ENCODE data around the gene ANTKMT.

DNA sequence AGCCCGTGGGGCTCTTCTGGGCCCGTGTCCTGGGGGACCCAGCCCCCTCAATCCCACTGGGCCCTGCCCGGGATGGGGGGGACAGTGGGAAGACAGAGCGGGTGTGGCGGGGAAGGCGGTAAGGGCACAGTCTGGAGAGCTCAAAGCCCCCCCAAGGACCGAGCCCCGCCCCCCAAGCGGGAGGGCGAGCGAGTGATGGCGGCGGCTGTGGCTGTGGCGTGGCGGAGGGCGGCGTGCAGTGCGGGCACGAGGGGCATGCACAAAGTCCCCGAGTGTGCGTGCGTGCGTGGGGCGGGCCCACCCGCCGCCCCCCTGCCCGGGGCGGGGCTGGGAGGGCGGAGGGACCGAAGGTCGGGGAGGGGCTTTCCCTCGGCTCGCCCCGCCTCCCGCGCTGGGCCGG, 27.2 kb upstream of the ANTKMT start:
- TF ChIP-seq, protein P1, sequence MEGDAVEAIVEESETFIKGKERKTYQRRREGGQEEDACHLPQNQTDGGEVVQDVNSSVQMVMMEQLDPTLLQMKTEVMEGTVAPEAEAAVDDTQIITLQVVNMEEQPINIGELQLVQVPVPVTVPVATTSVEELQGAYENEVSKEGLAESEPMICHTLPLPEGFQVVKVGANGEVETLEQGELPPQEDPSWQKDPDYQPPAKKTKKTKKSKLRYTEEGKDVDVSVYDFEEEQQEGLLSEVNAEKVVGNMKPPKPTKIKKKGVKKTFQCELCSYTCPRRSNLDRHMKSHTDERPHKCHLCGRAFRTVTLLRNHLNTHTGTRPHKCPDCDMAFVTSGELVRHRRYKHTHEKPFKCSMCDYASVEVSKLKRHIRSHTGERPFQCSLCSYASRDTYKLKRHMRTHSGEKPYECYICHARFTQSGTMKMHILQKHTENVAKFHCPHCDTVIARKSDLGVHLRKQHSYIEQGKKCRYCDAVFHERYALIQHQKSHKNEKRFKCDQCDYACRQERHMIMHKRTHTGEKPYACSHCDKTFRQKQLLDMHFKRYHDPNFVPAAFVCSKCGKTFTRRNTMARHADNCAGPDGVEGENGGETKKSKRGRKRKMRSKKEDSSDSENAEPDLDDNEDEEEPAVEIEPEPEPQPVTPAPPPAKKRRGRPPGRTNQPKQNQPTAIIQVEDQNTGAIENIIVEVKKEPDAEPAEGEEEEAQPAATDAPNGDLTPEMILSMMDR (conservative IDR thresholded peaks at IDR 0.05; ENCODE audit: low read length) = no peak
- no peak for TF ChIP-seq EZH2phosphoT487 (IDR thresholded peaks at IDR 0.05; ENCODE audit: borderline replicate concordance)
